ENCODE data around the gene PRAMEF17.
"Not testable (repeated sequence)": the region's sequence is repeated elsewhere in the genome, so short reads cannot be mapped to it uniquely, and the experiment has no call there.

- TF ChIP-seq TAF1 (IDR thresholded peaks at IDR 0.05; ENCODE audit: low read depth); CTCF (IDR thresholded peaks at IDR 0.05; ENCODE audit: poor library complexity, severe bottlenecking); POLR2AphosphoS5 (IDR thresholded peaks at IDR 0.05); REST (IDR thresholded peaks at IDR 0.05; ENCODE audit: borderline replicate concordance); EP300 (conservative IDR thresholded peaks at IDR 0.05; ENCODE audit: poor library complexity, severe bottlenecking); RAD21 (conservative IDR thresholded peaks at IDR 0.05); EZH2 (IDR thresholded peaks at IDR 0.05; ENCODE audit: borderline replicate concordance, insufficient read depth, low read length, poor library complexity, severe bottlenecking): not testable (repeated sequence)
These were observed 35.0 kb upstream of the PRAMEF17 start for GRCh38 chr1:13354475-13354874.
